IMR-90 (cell line): Measurements from ENCODE around the gene AGTPBP1. TPM values are rescaled to one million over a fixed set of nuclear protein-coding genes. Genes with fewer than 3 reads are reported as not detected.

Experiments
- ATAC-seq: fragments of 200-7000 bp; cut with Tn5 transposase; 2 replicates; pipeline ENCODE4 v1.9.1; 2020; ENCODE audit warnings: low read depth, mild to moderate bottlenecking, moderate library complexity
- BruUV-seq: library from RNA; stranded (reverse); fragments of 400-500 nt; replicated peaks from 2 replicates; lab custom pipeline; 2021; lab: Mats Ljungman, UMichigan
- CTCF ChIA-PET: fragments of 300-600 bp; formaldehyde crosslinking; extraction: SDS; loops from one replicate; lab custom pipeline; 2021; ENCODE audit warnings: antibody characterized with exemption; lab: Yijun Ruan, JAX
- POLR2A ChIA-PET: fragments of 300-600 bp; sonication (Branson Sonifier 250); formaldehyde crosslinking; loops from one replicate; lab custom pipeline; 2022; ENCODE audit warnings: antibody characterized with exemption; ENCODE audit not compliant: unreplicated experiment; lab: Charles Lee
- DNase-seq: peaks from one replicate; pipeline ENCODE4 v3.0.0; 2013
- H2AFZ ChIP-seq: replicated peaks from 2 replicates; pipeline ENCODE3; 2013; ENCODE audit warnings: low read length, mild to moderate bottlenecking; ENCODE audit not compliant: poor library complexity
- H2AK5ac ChIP-seq: 2 replicates; pipeline ENCODE4 v1.6.1; 2013; ENCODE audit warnings: low read depth, low read length, inconsistent platforms
- H2AK9ac ChIP-seq: replicated peaks from 2 replicates; pipeline ENCODE3; 2013; ENCODE audit warnings: mild to moderate bottlenecking, low read depth, low read length, moderate library complexity; ENCODE audit not compliant: poor library complexity
- H2BK120ac ChIP-seq: 2 replicates; pipeline ENCODE4 v1.6.1; 2013; ENCODE audit warnings: low read depth, low read length, inconsistent platforms
- H2BK15ac ChIP-seq: 3 replicates; pipeline ENCODE4 v1.6.1; 2013; ENCODE audit warnings: low read depth, low read length, inconsistent platforms
- H2BK20ac ChIP-seq: 2 replicates; pipeline ENCODE4 v1.6.1; 2013; ENCODE audit warnings: low read depth, mild to moderate bottlenecking, inconsistent platforms, low read length, moderate library complexity
- H2BK5ac ChIP-seq: 2 replicates; pipeline ENCODE4 v1.6.1; 2013; ENCODE audit warnings: mild to moderate bottlenecking, low read depth, low read length, inconsistent platforms; ENCODE audit not compliant: poor library complexity, severe bottlenecking
- H3K14ac ChIP-seq: replicated peaks from 2 replicates; pipeline ENCODE4 v1.6.1; 2013; ENCODE audit warnings: low read depth, low read length, inconsistent platforms
- H3K18ac ChIP-seq: 2 replicates; pipeline ENCODE4 v1.6.1; 2013; ENCODE audit warnings: low read depth, low read length, control low read depth
- H3K23ac ChIP-seq: 2 replicates; pipeline ENCODE4 v1.6.1; 2013; ENCODE audit warnings: low read depth, low read length, inconsistent platforms
- H3K27ac ChIP-seq: 2 replicates; pipeline ENCODE4 v1.5.1; 2013; ENCODE audit warnings: mild to moderate bottlenecking, control low read depth, low read length; ENCODE audit not compliant: insufficient read depth
- H3K27me3 ChIP-seq: 2 replicates; pipeline ENCODE4 v1.6.1; 2013; ENCODE audit warnings: low read length; ENCODE audit not compliant: control insufficient read depth, insufficient read depth
- H3K36me3 ChIP-seq: 2 replicates; pipeline ENCODE4 v1.6.1; 2013; ENCODE audit warnings: low read length, mixed read lengths; ENCODE audit not compliant: control insufficient read depth, insufficient read depth
- H3K4ac ChIP-seq: 2 replicates; pipeline ENCODE4 v1.6.1; 2013; ENCODE audit warnings: low read depth, low read length, inconsistent platforms
- H3K4me1 ChIP-seq: 2 replicates; pipeline ENCODE4 v1.6.1; 2013; ENCODE audit warnings: low read length, mixed read lengths; ENCODE audit not compliant: control insufficient read depth, insufficient read depth
- H3K4me2 ChIP-seq: 2 replicates; pipeline ENCODE4 v1.6.1; 2013; ENCODE audit warnings: low read depth, mild to moderate bottlenecking, control low read depth, low read length, moderate library complexity
- H3K4me3 ChIP-seq: 2 replicates; pipeline ENCODE4 v1.5.1; 2013; ENCODE audit warnings: low read depth, mild to moderate bottlenecking, control low read depth, low read length, moderate library complexity; ENCODE audit not compliant: insufficient read depth
- H3K56ac ChIP-seq: 2 replicates; pipeline ENCODE4 v1.6.1; 2013; ENCODE audit warnings: low read length, inconsistent platforms; ENCODE audit not compliant: insufficient read depth; ENCODE audit errors: extremely low read depth
- H3K79me1 ChIP-seq, 2 experiments: 2 replicates each; pipeline ENCODE4 v1.6.1; 2013; ENCODE audit warnings: low read length in 2 of 2, inconsistent platforms in 1 of 2, low read depth in 1 of 2
- H3K9ac ChIP-seq: 2 replicates; pipeline ENCODE4 v1.6.1; 2013; ENCODE audit warnings: low read depth, low read length, control low read depth
- H3K9me1 ChIP-seq: 2 replicates; pipeline ENCODE4 v1.6.1; 2013; ENCODE audit warnings: low read length, inconsistent platforms; ENCODE audit not compliant: insufficient read depth
- H3K9me3 ChIP-seq: 2 replicates; pipeline ENCODE4 v1.6.1; 2013; ENCODE audit warnings: low read length; ENCODE audit not compliant: control insufficient read depth, insufficient read depth
- H4K20me1 ChIP-seq: 2 replicates; pipeline ENCODE4 v1.6.1; 2013; ENCODE audit warnings: low read length, inconsistent platforms; ENCODE audit not compliant: insufficient read depth
- H4K5ac ChIP-seq: 2 replicates; pipeline ENCODE4 v1.6.1; 2013; ENCODE audit warnings: mild to moderate bottlenecking, low read depth, low read length, control low read depth
- H4K8ac ChIP-seq, 2 experiments: 2 replicates each; pipeline ENCODE4 v1.6.1; 2013; ENCODE audit warnings: low read depth in 2 of 2, low read length in 2 of 2, control low read depth in 1 of 2, inconsistent platforms in 1 of 2
- H4K91ac ChIP-seq: 2 replicates; pipeline ENCODE4 v1.6.1; 2013; ENCODE audit warnings: low read depth, low read length, inconsistent platforms; ENCODE audit not compliant: insufficient read depth
- BHLHE40 ChIP-seq: fragments of 150-350 bp; IDR thresholded peaks from 2 replicates; pipeline ENCODE4 v1.6.1; 2016; ENCODE audit warnings: mild to moderate bottlenecking, low read depth, low read length
- CEBPB ChIP-seq: IDR thresholded peaks from 2 replicates; pipeline ENCODE4 v1.6.1; 2012; ENCODE audit warnings: low read depth, low read length, improper control_type of control experiment
- CHD1 ChIP-seq: IDR thresholded peaks from 2 replicates; pipeline ENCODE4 v1.6.1; 2012; ENCODE audit warnings: low read depth, low read length, improper control_type of control experiment
- CTCF ChIP-seq: conservative IDR thresholded peaks from 2 replicates; pipeline ENCODE4 v1.5.1; 2012; ENCODE audit warnings: mild to moderate bottlenecking, low read depth, low read length, improper control_type of control experiment
- ELK1 ChIP-seq: fragments of 150-350 bp; IDR thresholded peaks from 2 replicates; pipeline ENCODE4 v1.6.1; 2016; ENCODE audit warnings: low read depth, mild to moderate bottlenecking, low read length, moderate library complexity, borderline replicate concordance
- FOS ChIP-seq: fragments of 150-350 bp; IDR thresholded peaks from 2 replicates; pipeline ENCODE4 v1.6.1; 2016; ENCODE audit warnings: low read depth, low read length
- MAFK ChIP-seq: IDR thresholded peaks from 2 replicates; pipeline ENCODE4 v1.6.1; 2012; ENCODE audit warnings: low read depth, low read length, improper control_type of control experiment
- MAZ ChIP-seq: IDR thresholded peaks from 2 replicates; pipeline ENCODE4 v1.6.1; 2012; ENCODE audit warnings: low read depth, mild to moderate bottlenecking, low read length, improper control_type of control experiment, moderate library complexity, borderline replicate concordance
- MXI1 ChIP-seq: IDR thresholded peaks from 2 replicates; pipeline ENCODE4 v1.6.1; 2012; ENCODE audit warnings: low read depth, mild to moderate bottlenecking, low read length, moderate library complexity, borderline replicate concordance
- NFE2L2 ChIP-seq: fragments of 150-350 bp; IDR thresholded peaks from 2 replicates; pipeline ENCODE4 v1.6.1; 2016; ENCODE audit warnings: low read depth, mild to moderate bottlenecking, low read length
- POLR2A ChIP-seq: IDR thresholded peaks from 2 replicates; pipeline ENCODE4 v1.6.1; 2012; ENCODE audit warnings: mild to moderate bottlenecking, low read depth, low read length
- RAD21 ChIP-seq: IDR thresholded peaks from 2 replicates; pipeline ENCODE4 v1.6.1; 2012; ENCODE audit warnings: low read length, improper control_type of control experiment
- RCOR1 ChIP-seq: IDR thresholded peaks from 2 replicates; pipeline ENCODE4 v1.6.1; 2012; ENCODE audit warnings: mild to moderate bottlenecking, low read length, improper control_type of control experiment; ENCODE audit not compliant: insufficient replicate concordance
- RFX5 ChIP-seq: IDR thresholded peaks from 2 replicates; pipeline ENCODE4 v1.8.0; 2012; ENCODE audit warnings: low read depth, mild to moderate bottlenecking, low read length, moderate library complexity
- SMC3 ChIP-seq: fragments of 150-350 bp; IDR thresholded peaks from 2 replicates; pipeline ENCODE4 v1.6.1; 2016; ENCODE audit warnings: low read depth, mild to moderate bottlenecking, antibody characterized with exemption, low read length, moderate library complexity
- WGBS, 2 experiments: methylation state at CpG; one replicate each; pipeline versions ENCODE4 v1.1.5 to v1.1.7; 2013; ENCODE audit warnings: missing lambda C conversion rate in 2 of 2; ENCODE audit not compliant: insufficient read length in 1 of 2; ENCODE audit errors: extremely low coverage in 2 of 2; 5-methylcytosine and 5-hydroxymethylcytosine counted together
- dilution Hi-C: fragments of 300-500 bp; cut with HindIII; formaldehyde crosslinking; loops from one replicate; pipeline ENCODE4 v1.14.3; 2018; ENCODE audit warnings: low sequenced_read_pairs; ENCODE audit not compliant: unreplicated experiment
- in situ Hi-C: fragments of 300-500 bp; cut with MboI; formaldehyde crosslinking; loops from 3 replicates; pipeline ENCODE4 v1.14.3; 2019; ENCODE audit warnings: low sequenced_read_pairs, inconsistent platforms, mixed read lengths
- intact Hi-C: fragments of 100-400 bp; cut with micrococcal nuclease; formaldehyde crosslinking; loops from 2 replicates; pipeline ENCODE4 v1.10.0; 2022
- polyA plus RNA-seq, 3 experiments: library from polyadenylated mRNA; depleted of rRNA; stranded (reverse); fragments of >200 nt; gene quantifications; 2 replicates each; pipeline ENCODE4 v1.2.3, GENCODE V29; 2012; ENCODE audit warnings: low replicate concordance in 1 of 3
- total RNA-seq: library from RNA; depleted of rRNA; stranded (reverse); fragments of >200 nt; gene quantifications from 2 replicates; pipeline ENCODE4 v1.2.3, GENCODE V29; 2012
- TF ChIP-seq, protein P1 (sequence below): fragments of 150-350 bp; IDR thresholded peaks from 2 replicates; pipeline ENCODE4 v1.6.1; 2017; ENCODE audit warnings: mild to moderate bottlenecking, antibody characterized with exemption, low read length, low read depth

AGTPBP1 gene
- total and polyA plus RNA-seq, 2 of the 4 experiments (the other 2 are of a cell fraction) = 3.3 to 9.0 TPM

GRCh38 chr9:85647571-85647970 is 94.2 kb downstream of the AGTPBP1 start:
- CTCF ChIA-PET = no interaction called here
- dilution Hi-C loops = no loop called here

More at GRCh38 chr9:85647571-85647970, 94.2 kb downstream of the AGTPBP1 start:
- H4K5ac ChIP-seq = no peak overlapping the region
- no peak overlapping the region for H2BK120ac ChIP-seq
- no peak overlapping the region for H2AK9ac ChIP-seq
- no peak overlapping the region for H2AFZ ChIP-seq
- no peak overlapping the region for H2AK5ac ChIP-seq
- H3K27me3 ChIP-seq = no peaks in the 10 kb centered on the region
- no peak overlapping the region for H3K27ac ChIP-seq
- H4K20me1 ChIP-seq = no peaks in the 10 kb centered on the region
- intact Hi-C loops (no loop called here), in situ Hi-C loops (no loop called here)
- H3K36me3 ChIP-seq = no peaks in the 10 kb centered on the region
- H3K18ac ChIP-seq = no peak overlapping the region
- no peak for DNase-seq
- H3K9ac ChIP-seq = no peak overlapping the region
- H3K4ac ChIP-seq = no peak overlapping the region
- no TSS peak for BruUV-seq
- H3K23ac ChIP-seq = no peak overlapping the region
- POLR2A ChIA-PET = no interaction called here
- H4K91ac ChIP-seq = no peak overlapping the region
- no peak overlapping the region for H4K8ac ChIP-seq
- H2BK20ac ChIP-seq = no peak overlapping the region
- ATAC-seq = no peak
- H3K4me3 ChIP-seq = no peak overlapping the region
- WGBS, 2 experiments = no CpG with 5 or more reads among the region's 1 CpG
- H3K4me1 ChIP-seq = no peaks in the 10 kb centered on the region
- no peak for TF ChIP-seq CTCF
- no peak for TF ChIP-seq MAZ
- TF ChIP-seq MAFK = no peak
- TF ChIP-seq FOS = no peak
- TF ChIP-seq CHD1 = no peak
- TF ChIP-seq, protein P1, sequence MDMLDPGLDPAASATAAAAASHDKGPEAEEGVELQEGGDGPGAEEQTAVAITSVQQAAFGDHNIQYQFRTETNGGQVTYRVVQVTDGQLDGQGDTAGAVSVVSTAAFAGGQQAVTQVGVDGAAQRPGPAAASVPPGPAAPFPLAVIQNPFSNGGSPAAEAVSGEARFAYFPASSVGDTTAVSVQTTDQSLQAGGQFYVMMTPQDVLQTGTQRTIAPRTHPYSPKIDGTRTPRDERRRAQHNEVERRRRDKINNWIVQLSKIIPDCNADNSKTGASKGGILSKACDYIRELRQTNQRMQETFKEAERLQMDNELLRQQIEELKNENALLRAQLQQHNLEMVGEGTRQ = no peak
- TF ChIP-seq RCOR1 = no peak
- TF ChIP-seq POLR2A = no peak
- TF ChIP-seq CEBPB = no peak
- TF ChIP-seq SMC3 = no peak
- no peak for TF ChIP-seq MXI1
- TF ChIP-seq BHLHE40 = no peak
- no peak for TF ChIP-seq NFE2L2
- TF ChIP-seq RAD21 = no peak
- TF ChIP-seq ELK1 = no peak
- TF ChIP-seq RFX5 = no peak
- H2BK15ac ChIP-seq = no peak overlapping the region
- no peaks in the 10 kb centered on the region for H3K9me3 ChIP-seq
- H3K9me1 ChIP-seq = no peaks in the 10 kb centered on the region
- H3K79me1 ChIP-seq = no peaks in the 10 kb centered on the region
- H3K4me2 ChIP-seq = no peak overlapping the region
- H3K14ac ChIP-seq = no peak overlapping the region
- no peak overlapping the region for H3K56ac ChIP-seq
- no peak overlapping the region for H2BK5ac ChIP-seq
